Lower leg skin (tissue), 3 donors: ENCODE results near the gene HNRNPC.

Experiments used
- CTCF ChIP-seq, 3 donors: fragments of 450-650 bp; IDR thresholded peaks; one replicate each; pipeline ENCODE4 v1.5.1; 2016; ENCODE audit warnings: antibody characterized with exemption in 3 of 3, mild to moderate bottlenecking in 3 of 3, moderate library complexity in 2 of 3
- POLR2A ChIP-seq, 2 donors: fragments of 450-650 bp; IDR thresholded peaks; one replicate each; pipeline ENCODE4 v1.6.1; 2016 to 2017; ENCODE audit warnings: antibody characterized with exemption in 2 of 2, mild to moderate bottlenecking in 1 of 2, moderate library complexity in 1 of 2

DNA sequence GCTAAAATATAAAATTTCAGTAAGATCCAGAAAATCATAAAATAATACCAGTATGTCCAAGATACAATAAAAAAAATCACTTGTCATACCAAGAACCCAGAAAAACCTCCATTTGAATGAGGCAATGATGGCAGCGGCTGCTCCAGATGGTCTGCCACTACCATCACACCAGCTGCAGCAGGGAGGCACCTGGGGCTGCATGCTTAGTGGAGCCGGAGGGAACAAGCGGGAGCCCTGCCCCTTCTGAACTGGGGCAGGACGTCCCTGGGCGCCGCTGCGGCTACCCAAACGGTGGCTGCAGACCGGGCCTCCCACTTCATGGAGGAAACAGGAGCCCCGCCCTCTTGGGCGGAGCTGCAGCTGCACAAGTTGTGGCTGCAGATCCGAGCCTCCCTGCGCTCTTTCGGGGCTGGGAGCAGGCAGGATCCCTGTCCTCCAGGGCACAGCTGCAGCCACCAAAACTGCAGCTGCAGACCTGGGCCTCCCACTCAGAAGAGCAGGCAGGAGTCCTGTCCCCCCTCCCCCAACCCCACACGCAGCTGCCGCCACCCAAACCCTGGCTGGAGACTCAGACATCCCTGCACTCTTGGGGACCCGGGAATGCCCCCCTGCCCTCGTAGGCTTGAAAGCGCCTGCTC lies 77.3 kb downstream of the HNRNPC start:
- TF ChIP-seq CTCF (IDR thresholded peaks at IDR 0.05) (no peak), POLR2A (IDR thresholded peaks at IDR 0.05) (no peak)
